ENCODE results near the gene GIT2. TPM values are rescaled to one million over a fixed set of nuclear protein-coding genes. Genes with fewer than 3 reads are reported as not detected.

The GIT2 gene
- total RNA-seq, 1 experiment from 2014 or later, result 40.0 TPM

DNA sequence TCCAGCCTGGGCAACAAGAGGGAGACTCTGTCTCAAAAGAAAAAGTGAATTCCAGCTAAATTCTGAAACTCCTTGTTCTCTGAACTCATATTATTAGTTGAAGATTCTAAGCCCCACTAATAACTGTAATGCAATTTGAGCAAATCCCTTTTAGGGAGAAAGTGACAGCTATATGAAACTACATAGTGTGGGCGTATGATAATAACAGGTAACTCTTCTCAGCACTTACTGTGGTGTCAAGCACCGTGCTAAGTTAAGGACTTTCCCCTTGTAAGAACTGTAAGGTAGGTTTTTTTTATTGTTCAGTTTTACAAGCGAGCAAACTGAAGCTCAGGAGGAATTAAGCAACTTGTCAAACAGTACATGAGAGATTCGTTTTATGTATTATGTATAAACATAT lies 8.4 kb upstream of the GIT2 start:
- no peak for TF ChIP-seq CTCF (IDR thresholded peaks at IDR 0.05)
- no peak for TF ChIP-seq TCF7L2 (IDR thresholded peaks at IDR 0.05; ENCODE audit: low read depth, low read length)
- TF ChIP-seq, protein P1, sequence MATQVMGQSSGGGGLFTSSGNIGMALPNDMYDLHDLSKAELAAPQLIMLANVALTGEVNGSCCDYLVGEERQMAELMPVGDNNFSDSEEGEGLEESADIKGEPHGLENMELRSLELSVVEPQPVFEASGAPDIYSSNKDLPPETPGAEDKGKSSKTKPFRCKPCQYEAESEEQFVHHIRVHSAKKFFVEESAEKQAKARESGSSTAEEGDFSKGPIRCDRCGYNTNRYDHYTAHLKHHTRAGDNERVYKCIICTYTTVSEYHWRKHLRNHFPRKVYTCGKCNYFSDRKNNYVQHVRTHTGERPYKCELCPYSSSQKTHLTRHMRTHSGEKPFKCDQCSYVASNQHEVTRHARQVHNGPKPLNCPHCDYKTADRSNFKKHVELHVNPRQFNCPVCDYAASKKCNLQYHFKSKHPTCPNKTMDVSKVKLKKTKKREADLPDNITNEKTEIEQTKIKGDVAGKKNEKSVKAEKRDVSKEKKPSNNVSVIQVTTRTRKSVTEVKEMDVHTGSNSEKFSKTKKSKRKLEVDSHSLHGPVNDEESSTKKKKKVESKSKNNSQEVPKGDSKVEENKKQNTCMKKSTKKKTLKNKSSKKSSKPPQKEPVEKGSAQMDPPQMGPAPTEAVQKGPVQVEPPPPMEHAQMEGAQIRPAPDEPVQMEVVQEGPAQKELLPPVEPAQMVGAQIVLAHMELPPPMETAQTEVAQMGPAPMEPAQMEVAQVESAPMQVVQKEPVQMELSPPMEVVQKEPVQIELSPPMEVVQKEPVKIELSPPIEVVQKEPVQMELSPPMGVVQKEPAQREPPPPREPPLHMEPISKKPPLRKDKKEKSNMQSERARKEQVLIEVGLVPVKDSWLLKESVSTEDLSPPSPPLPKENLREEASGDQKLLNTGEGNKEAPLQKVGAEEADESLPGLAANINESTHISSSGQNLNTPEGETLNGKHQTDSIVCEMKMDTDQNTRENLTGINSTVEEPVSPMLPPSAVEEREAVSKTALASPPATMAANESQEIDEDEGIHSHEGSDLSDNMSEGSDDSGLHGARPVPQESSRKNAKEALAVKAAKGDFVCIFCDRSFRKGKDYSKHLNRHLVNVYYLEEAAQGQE (IDR thresholded peaks at IDR 0.05; ENCODE audit: insufficient read depth in 1 of 2, low read depth in 2 of 2, low read length in 1 of 2), result no peak
- no peak for TF ChIP-seq SIN3A (IDR thresholded peaks at IDR 0.05; ENCODE audit: borderline replicate concordance, insufficient read depth, low read depth, low read length)
- Histone ChIP-seq H3K4me1 (ENCODE audit: control insufficient read depth, insufficient read depth, low read length) (0 out of 2 replicates have a peak, but pooled peaks cover 2% of the 10 kb centered on the region), H3K9me3 (ENCODE audit: control insufficient read depth, insufficient read depth, low read depth, low read length) (no peaks in the 10 kb centered on the region), H3K36me3 (ENCODE audit: control insufficient read depth, insufficient read depth, low read length) (no peaks in the 10 kb centered on the region; the same call in 1 of the 2 replicates), H3K27ac (ENCODE audit: low read length) (no peak overlapping the region), H3K4me3 (ENCODE audit: low read depth in 2 of 2, low read length in 2 of 2) (no peak overlapping the region), H3K27me3 (ENCODE audit: control insufficient read depth, insufficient read depth, low read length) (no peaks in the 10 kb centered on the region)
- in situ Hi-C loops (cut with HindIII; ENCODE audit: low pct_unique_long_range_greater_than_20kb, low sequenced_read_pairs) (no loop called here), intact Hi-C loops (cut with micrococcal nuclease; ENCODE audit: unreplicated experiment) (no loop called here)
- BruUV-seq (replicated peaks), result no TSS peak
- ATAC-seq (no peak), DNase-seq (ENCODE audit: low read depth, low spot score) (no peak)
- CTCF ChIA-PET, result no interaction called here
- POLR2A ChIA-PET, result interaction anchor here (0.6 kb wide), 1 partner anchor 13 kb away, joined by 10 read pairs; no protein-coding TSS in a partner anchor

GRCh38 chr12:110002676-110003515 lies 6.7 kb upstream of the GIT2 start:
- Histone ChIP-seq H3K27ac (ENCODE audit: low read length) (no peak overlapping the region), H3K4me1 (ENCODE audit: control insufficient read depth, insufficient read depth, low read length) (peaks cover 9% of the 10 kb centered on the region)
- POLR2A ChIA-PET, result no interaction called here

More at GRCh38 chr12:110002676-110003515, 6.7 kb upstream of the GIT2 start:
- in situ Hi-C loops (cut with HindIII; ENCODE audit: low pct_unique_long_range_greater_than_20kb, low sequenced_read_pairs), result no loop called here
- H3K9me3 ChIP-seq (ENCODE audit: control insufficient read depth, insufficient read depth, low read depth, low read length), result no peaks in the 10 kb centered on the region
- DNase-seq (ENCODE audit: low read depth, low spot score), result no peak
- H3K36me3 ChIP-seq (ENCODE audit: control insufficient read depth, insufficient read depth, low read length), result no peaks in the 10 kb centered on the region; the same call in 1 of the 2 replicates
- no peak for ATAC-seq
- CTCF ChIA-PET, result no interaction called here
- H3K4me3 ChIP-seq (ENCODE audit: low read depth in 2 of 2, low read length in 2 of 2), result no peak overlapping the region
- no peak for TF ChIP-seq CTCF (IDR thresholded peaks at IDR 0.05)
- TF ChIP-seq TCF7L2 (IDR thresholded peaks at IDR 0.05; ENCODE audit: low read depth, low read length), result no peak
- TF ChIP-seq, protein P1 (IDR thresholded peaks at IDR 0.05; ENCODE audit: insufficient read depth in 1 of 2, low read depth in 2 of 2, low read length in 1 of 2), result no peak
- TF ChIP-seq SIN3A (IDR thresholded peaks at IDR 0.05; ENCODE audit: borderline replicate concordance, insufficient read depth, low read depth, low read length), result no peak
- no peak for TF ChIP-seq POLR2AphosphoS5 (IDR thresholded peaks at IDR 0.05; ENCODE audit: low read depth, low read length)
- BruUV-seq (replicated peaks), result no TSS peak
- H3K27me3 ChIP-seq (ENCODE audit: control insufficient read depth, insufficient read depth, low read length), result no peaks in the 10 kb centered on the region
- intact Hi-C loops (cut with micrococcal nuclease; ENCODE audit: unreplicated experiment), result no loop called here

Measured in Panc1 (cell line).